GOT3 (cell line): ENCODE results near the gene TAS1R2.

ENCODE experiments used
- DNase-seq: peaks from one replicate; lab custom pipeline; 2025; ENCODE audit warnings: mixed read lengths; lab: John Stamatoyannopoulos, UW

The TAS1R2 gene

GRCh38 chr1:18819986-18820790, 39.3 kb downstream of the TAS1R2 start:
- no peak for DNase-seq

GRCh38 chr1:18819203-18819602, 40.3 kb downstream of the TAS1R2 start:
- DNase-seq = no peak

- DNase-seq = no peak
Measured at GRCh38 chr1:18817795-18818435, 41.5 kb downstream of the TAS1R2 start.

GRCh38 chr1:18817316-18817715, 42.1 kb downstream of the TAS1R2 start:
- no peak for DNase-seq

- no peak for DNase-seq
Measured at GRCh38 chr1:18816808-18817207, 42.7 kb downstream of the TAS1R2 start.

GRCh38 chr1:18814874-18815531, 44.5 kb downstream of the TAS1R2 start:
- DNase-seq = no peak

GRCh38 chr1:18814425-18814824, 45.0 kb downstream of the TAS1R2 start:
- no peak for DNase-seq

GRCh38 chr1:18812453-18812939, 47.0 kb downstream of the TAS1R2 start:
- DNase-seq = no peak

GRCh38 chr1:18811733-18812452, 47.6 kb downstream of the TAS1R2 start:
- no peak for DNase-seq

GRCh38 chr1:18809953-18810899, 49.2 kb downstream of the TAS1R2 start:
- DNase-seq = no peak

- DNase-seq = no peak
Measured at GRCh38 chr1:18808550-18808949, 50.9 kb downstream of the TAS1R2 start.

GRCh38 chr1:18807334-18808063, 52.0 kb downstream of the TAS1R2 start:
- DNase-seq = no peak

- no peak for DNase-seq
Measured at GRCh38 chr1:18805925-18806849, 53.3 kb downstream of the TAS1R2 start.

- DNase-seq = no peak
Measured at GRCh38 chr1:18805150-18805879, 54.1 kb downstream of the TAS1R2 start.

- no peak for DNase-seq
Measured at GRCh38 chr1:18803851-18804250, 55.6 kb downstream of the TAS1R2 start.

GRCh38 chr1:18803151-18803791, 56.2 kb downstream of the TAS1R2 start:
- DNase-seq = no peak

- no peak for DNase-seq
Measured at GRCh38 chr1:18802231-18802630, 57.2 kb downstream of the TAS1R2 start.

GRCh38 chr1:18800258-18800657, 59.2 kb downstream of the TAS1R2 start:
- no peak for DNase-seq
